Trophoblast cell (in vitro differentiated cells and primary cell): ENCODE measurements around the gene KCTD21.

Experiments
- DNase-seq, 2 donors: peaks; one replicate each; pipeline ENCODE4 v3.0.0-alpha.2; 2016
- H2AFZ ChIP-seq: 2 replicates; pipeline ENCODE4 v1.6.1; 2013; ENCODE audit warnings: low read length, moderate library complexity, mild to moderate bottlenecking; ENCODE audit not compliant: insufficient read depth, poor library complexity
- H2AK5ac ChIP-seq: 2 replicates; pipeline ENCODE4 v1.6.1; 2013; ENCODE audit warnings: mild to moderate bottlenecking, low read length
- H2BK120ac ChIP-seq: 2 replicates; pipeline ENCODE4 v1.6.1; 2013; ENCODE audit warnings: low read length, mild to moderate bottlenecking, moderate library complexity; ENCODE audit not compliant: insufficient read depth, poor library complexity
- H2BK12ac ChIP-seq: 2 replicates; pipeline ENCODE4 v1.6.1; 2013; ENCODE audit warnings: mild to moderate bottlenecking, low read length, moderate library complexity
- H2BK5ac ChIP-seq: 2 replicates; pipeline ENCODE4 v1.6.1; 2013; ENCODE audit warnings: low read length, low read depth, moderate library complexity, mild to moderate bottlenecking; ENCODE audit not compliant: poor library complexity
- H3K14ac ChIP-seq: 2 replicates; pipeline ENCODE4 v1.6.1; 2013; ENCODE audit warnings: mild to moderate bottlenecking, low read length
- H3K18ac ChIP-seq: 2 replicates; pipeline ENCODE4 v1.6.1; 2013; ENCODE audit warnings: mild to moderate bottlenecking, low read length
- H3K23ac ChIP-seq: 2 replicates; pipeline ENCODE4 v1.6.1; 2013; ENCODE audit warnings: low read length
- H3K27ac ChIP-seq: 2 replicates; pipeline ENCODE4 v1.5.1; 2013; ENCODE audit warnings: low read depth, mild to moderate bottlenecking, inconsistent platforms, low read length, moderate library complexity
- H3K27me3 ChIP-seq: 2 replicates; pipeline ENCODE4 v1.6.1; 2013; ENCODE audit warnings: inconsistent platforms, mild to moderate bottlenecking, low read length, moderate library complexity; ENCODE audit not compliant: insufficient read depth
- H3K36me3 ChIP-seq, 2 experiments: 1 replicate in 1 of 2; 2 replicates in 1 of 2; pipeline ENCODE4 v1.6.1; 2013; ENCODE audit warnings: low read length in 2 of 2, mild to moderate bottlenecking in 2 of 2, moderate library complexity in 1 of 2; ENCODE audit not compliant: insufficient read depth in 2 of 2, control insufficient read depth in 1 of 2
- H3K4ac ChIP-seq: 2 replicates; pipeline ENCODE4 v1.6.1; 2013; ENCODE audit warnings: low read depth, mild to moderate bottlenecking, low read length, moderate library complexity
- H3K4me1 ChIP-seq, 2 experiments: 1 replicate in 1 of 2; 2 replicates in 1 of 2; pipeline ENCODE4 v1.6.1; 2013; ENCODE audit warnings: low read length in 2 of 2, mild to moderate bottlenecking in 2 of 2, moderate library complexity in 1 of 2; ENCODE audit not compliant: insufficient read depth in 2 of 2, control insufficient read depth in 1 of 2
- H3K4me2 ChIP-seq: 2 replicates; pipeline ENCODE4 v1.6.1; 2013; ENCODE audit warnings: inconsistent platforms, mild to moderate bottlenecking, low read length, moderate library complexity
- H3K4me3 ChIP-seq: 2 replicates; pipeline ENCODE4 v1.5.1; 2013; ENCODE audit warnings: mild to moderate bottlenecking, low read depth, low read length, inconsistent platforms
- H3K79me1 ChIP-seq: one replicate; pipeline ENCODE4 v1.6.1; 2013; ENCODE audit warnings: low read length
- H3K79me2 ChIP-seq: 2 replicates; pipeline ENCODE4 v1.6.1; 2013; ENCODE audit warnings: low read length, mild to moderate bottlenecking; ENCODE audit not compliant: control insufficient read depth, insufficient read depth, poor library complexity
- H3K9ac ChIP-seq: 2 replicates; pipeline ENCODE4 v1.6.1; 2013; ENCODE audit warnings: mild to moderate bottlenecking, low read length
- H3K9me3 ChIP-seq: 2 replicates; pipeline ENCODE4 v1.6.1; 2013; ENCODE audit warnings: low read depth, mild to moderate bottlenecking, control low read depth, inconsistent platforms, low read length; ENCODE audit not compliant: insufficient read depth
- H4K12ac ChIP-seq: 2 replicates; pipeline ENCODE4 v1.6.1; 2013; ENCODE audit warnings: low read depth, mild to moderate bottlenecking, low read length, moderate library complexity
- H4K8ac ChIP-seq: 2 replicates; pipeline ENCODE4 v1.6.1; 2013; ENCODE audit warnings: low read depth, mild to moderate bottlenecking, low read length, moderate library complexity
- H4K91ac ChIP-seq: one replicate; pipeline ENCODE4 v1.6.1; 2013; ENCODE audit warnings: low read depth, mild to moderate bottlenecking, low read length, moderate library complexity
- WGBS: extraction: QIAGEN DNeasy Blood & Tissue Kit; methylation state at CpG from one replicate; pipeline ENCODE4 v1.1.7; 2013; ENCODE audit warnings: missing lambda C conversion rate; ENCODE audit not compliant: insufficient read length, insufficient coverage; ENCODE audit errors: extremely low coverage; 5-methylcytosine and 5-hydroxymethylcytosine counted together

KCTD21 gene

DNA sequence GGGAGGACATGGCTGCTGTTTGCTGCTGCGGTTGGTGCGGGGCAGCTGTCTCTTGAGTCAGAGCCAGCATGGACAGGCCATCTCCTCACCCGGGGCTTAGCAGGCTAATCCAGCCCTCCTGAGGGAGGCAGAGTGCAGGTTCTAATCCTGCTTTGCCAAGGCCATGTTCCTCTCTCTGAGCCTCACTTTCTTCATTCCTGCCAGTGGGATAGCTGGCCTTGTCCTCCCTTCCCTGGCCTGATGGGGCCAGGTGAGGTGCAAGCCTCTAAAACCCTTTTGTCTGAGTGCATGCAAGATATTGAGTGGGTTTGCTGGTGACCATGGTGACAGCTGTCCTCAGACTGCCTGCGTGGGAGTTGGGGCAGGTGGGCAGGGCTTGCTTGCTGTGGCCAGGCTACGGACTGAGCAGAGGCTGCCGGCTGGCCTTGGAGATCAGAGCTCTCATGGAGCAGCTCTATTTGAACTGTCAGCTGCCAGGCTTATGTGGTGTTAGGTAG, 3.8 kb upstream of the KCTD21 start:
- no peak overlapping the region for H3K9ac ChIP-seq

DNA sequence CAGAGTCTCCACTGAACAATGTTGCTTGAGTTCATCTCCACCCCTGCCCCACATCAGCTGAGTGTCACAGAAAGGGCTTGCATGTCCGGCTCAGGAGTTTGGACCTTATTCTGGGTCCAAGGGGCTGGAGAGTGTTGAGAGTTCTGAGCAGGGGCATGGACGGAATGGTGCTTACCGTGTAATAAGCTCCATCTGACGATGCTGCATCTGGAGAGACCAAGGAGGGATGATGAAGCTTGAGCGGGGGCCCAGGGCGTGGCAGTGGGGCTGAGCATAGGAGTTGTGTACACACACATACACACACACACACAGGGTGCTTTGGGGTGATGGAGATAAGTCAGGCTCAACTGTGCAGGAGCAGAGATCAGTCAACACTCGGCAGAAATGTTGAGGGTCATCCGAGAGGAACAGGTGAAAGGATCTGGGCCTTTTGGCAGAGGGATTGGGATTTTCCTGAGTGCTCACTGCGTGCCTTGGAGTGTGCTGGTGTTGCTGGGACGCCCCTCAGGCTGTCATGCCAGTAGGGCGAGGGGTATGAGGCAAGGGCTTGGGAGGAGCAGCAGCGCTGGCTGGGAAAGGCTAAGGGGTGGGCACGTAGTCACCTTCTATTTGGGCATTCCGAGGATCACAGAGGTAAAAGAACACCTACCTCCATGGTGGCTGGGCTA, 2.6 kb upstream of the KCTD21 start:
- Histone ChIP-seq H4K12ac (peak overlapping the region; percentile 22), H2AFZ (peak overlapping the region; percentile 9), H3K27ac (no peak overlapping the region), H4K8ac (peak overlapping the region; percentile 17), H2BK120ac (peak overlapping the region; percentile 3), H3K4me3 (no peak overlapping the region), H3K79me1 (peaks cover 21% of the 10 kb centered on the region), H3K9me3 (no peaks in the 10 kb centered on the region), H3K4ac (peak overlapping the region; percentile 60), H3K14ac (no peak overlapping the region), H3K27me3 (no peaks in the 10 kb centered on the region), H2BK12ac (no peak overlapping the region), H3K36me3 (peaks cover 13 to 18% of the 10 kb centered on the region in 2 experiments), H3K9ac (no peak overlapping the region), H2AK5ac (no peak overlapping the region), H4K91ac (no peak overlapping the region), H2BK5ac (no peak overlapping the region), H3K79me2 (peaks cover 24% of the 10 kb centered on the region), H3K4me2 (no peak overlapping the region), H3K23ac (no peak overlapping the region), H3K4me1 (peaks cover 35 to 46% of the 10 kb centered on the region in 2 experiments), H3K18ac (peak overlapping the region; percentile 71)
- DNase-seq = no peak
- WGBS = no CpG with 5 or more reads among the region's 14 CpGs

More for the DNA sequence above, 3.8 kb upstream of the KCTD21 start:
- Histone ChIP-seq H3K4me3 (no peak overlapping the region), H4K91ac (no peak overlapping the region), H2BK5ac (no peak overlapping the region), H3K4me1 (peaks cover 32 to 40% of the 10 kb centered on the region in 2 experiments), H3K4ac (peak overlapping the region; percentile 1), H3K14ac (no peak overlapping the region), H3K9me3 (no peaks in the 10 kb centered on the region), H3K18ac (peak overlapping the region; percentile 43), H4K12ac (no peak overlapping the region), H3K27ac (no peak overlapping the region), H3K79me2 (peaks cover 22% of the 10 kb centered on the region), H3K79me1 (peaks cover 17% of the 10 kb centered on the region), H3K36me3 (peaks cover 23 to 28% of the 10 kb centered on the region in 2 experiments), H2BK120ac (no peak overlapping the region), H2AK5ac (no peak overlapping the region), H2BK12ac (no peak overlapping the region), H4K8ac (no peak overlapping the region), H3K23ac (no peak overlapping the region), H2AFZ (no peak overlapping the region), H3K4me2 (no peak overlapping the region), H3K27me3 (no peaks in the 10 kb centered on the region)
- no CpG with 5 or more reads among the region's 6 CpGs for WGBS
- no peak for DNase-seq

DNA sequence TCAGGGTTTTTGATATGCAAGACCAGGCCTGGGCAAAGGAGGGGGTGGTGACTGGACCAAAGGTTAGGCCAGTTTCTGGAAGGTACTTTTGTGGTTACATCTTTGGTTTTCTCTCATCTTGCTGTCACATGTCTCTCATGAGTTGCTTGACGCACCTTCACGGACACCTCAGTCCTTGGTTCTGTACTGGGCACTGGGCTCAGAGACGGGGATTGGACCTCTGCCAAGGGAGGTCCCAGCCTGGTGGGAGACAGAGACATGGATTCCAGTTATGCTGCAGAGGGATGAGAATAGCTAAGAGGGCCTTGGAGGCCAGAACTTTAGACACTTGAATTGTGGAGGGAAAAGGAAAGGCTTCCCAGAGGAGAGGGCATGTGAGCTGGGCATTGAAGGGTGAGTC, 1.9 kb upstream of the KCTD21 start:
- peak overlapping the region; percentile 39 for H3K14ac ChIP-seq
- no peak overlapping the region for H4K91ac ChIP-seq

DNA sequence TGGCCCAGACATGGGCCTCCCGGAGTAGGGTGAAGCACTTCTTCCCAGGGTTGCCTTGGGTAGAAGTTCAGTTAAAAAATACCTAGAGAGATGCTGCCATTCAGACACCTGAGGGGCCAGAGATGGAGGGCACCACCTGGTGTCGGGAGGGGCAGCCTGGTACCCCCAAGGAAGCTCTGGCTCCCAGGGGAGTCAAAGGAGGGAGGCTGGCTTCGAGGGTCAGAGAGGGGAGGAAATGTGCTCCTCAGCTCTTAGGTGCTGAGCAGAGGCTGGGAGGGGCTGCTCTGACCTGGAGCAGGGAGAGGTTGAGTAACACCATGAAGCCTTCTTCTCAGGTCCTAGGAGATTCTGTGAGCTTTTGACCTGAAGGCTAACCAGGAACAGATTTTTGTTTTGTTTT, 1.4 kb upstream of the KCTD21 start:
- WGBS = no CpG with 5 or more reads among the region's 3 CpGs
- Histone ChIP-seq H3K18ac (peak overlapping the region; percentile 31), H2AK5ac (no peak overlapping the region), H2BK120ac (no peak overlapping the region), H3K36me3 (peaks cover 10 to 12% of the 10 kb centered on the region in 2 experiments), H2BK12ac (peak overlapping the region; percentile 19), H3K79me1 (peaks cover 21% of the 10 kb centered on the region), H2AFZ (no peak overlapping the region), H4K91ac (no peak overlapping the region), H3K4me2 (peak overlapping the region; percentile 78), H3K27me3 (no peaks in the 10 kb centered on the region), H4K8ac (no peak overlapping the region), H3K4me1 (peaks cover 35 to 48% of the 10 kb centered on the region in 2 experiments), H3K23ac (no peak overlapping the region), H4K12ac (no peak overlapping the region), H3K9me3 (no peaks in the 10 kb centered on the region), H2BK5ac (peak overlapping the region; percentile 36), H3K27ac (no peak overlapping the region), H3K14ac (no peak overlapping the region), H3K4ac (peak overlapping the region; percentile 49), H3K4me3 (peak overlapping the region; percentile 1), H3K9ac (no peak overlapping the region), H3K79me2 (peaks cover 24% of the 10 kb centered on the region)
- DNase-seq = no peak

More for the DNA sequence above, 1.9 kb upstream of the KCTD21 start:
- no peak overlapping the region for H3K4me3 ChIP-seq
- H2AK5ac ChIP-seq = peak overlapping the region; percentile 54
- no peak overlapping the region for H3K9ac ChIP-seq
- H3K9me3 ChIP-seq = no peaks in the 10 kb centered on the region
- peak overlapping the region; percentile 10 for H2BK120ac ChIP-seq
- H3K36me3 ChIP-seq = peaks cover 12 to 14% of the 10 kb centered on the region in 2 experiments
- WGBS = no CpG with 5 or more reads among the region's 3 CpGs
- no peaks in the 10 kb centered on the region for H3K27me3 ChIP-seq
- H3K23ac ChIP-seq = no peak overlapping the region
- H3K4ac ChIP-seq = no peak overlapping the region
- H4K8ac ChIP-seq = peak overlapping the region; percentile 32
- H3K4me2 ChIP-seq = peak overlapping the region; percentile 78
- peaks cover 21% of the 10 kb centered on the region for H3K79me1 ChIP-seq
- no peak overlapping the region for H3K27ac ChIP-seq
- H3K79me2 ChIP-seq = peaks cover 24% of the 10 kb centered on the region
- peaks cover 35 to 48% of the 10 kb centered on the region in 2 experiments for H3K4me1 ChIP-seq
- H2BK5ac ChIP-seq = no peak overlapping the region
- H2BK12ac ChIP-seq = no peak overlapping the region
- peak overlapping the region; percentile 57 for H3K18ac ChIP-seq
- DNase-seq = no peak
- H4K12ac ChIP-seq = no peak overlapping the region
- H2AFZ ChIP-seq = no peak overlapping the region
